Effector CD4-positive, alpha-beta T cell (primary cell): ENCODE results near the gene CNMD.
"Not testable (repeated sequence)": the region's sequence is repeated elsewhere in the genome, so short reads cannot be mapped to it uniquely, and the experiment has no call there.

Experiments used
- DNase-seq: peaks from one replicate; pipeline ENCODE4 v3.0.0-alpha.2; 2020

The CNMD gene

DNA sequence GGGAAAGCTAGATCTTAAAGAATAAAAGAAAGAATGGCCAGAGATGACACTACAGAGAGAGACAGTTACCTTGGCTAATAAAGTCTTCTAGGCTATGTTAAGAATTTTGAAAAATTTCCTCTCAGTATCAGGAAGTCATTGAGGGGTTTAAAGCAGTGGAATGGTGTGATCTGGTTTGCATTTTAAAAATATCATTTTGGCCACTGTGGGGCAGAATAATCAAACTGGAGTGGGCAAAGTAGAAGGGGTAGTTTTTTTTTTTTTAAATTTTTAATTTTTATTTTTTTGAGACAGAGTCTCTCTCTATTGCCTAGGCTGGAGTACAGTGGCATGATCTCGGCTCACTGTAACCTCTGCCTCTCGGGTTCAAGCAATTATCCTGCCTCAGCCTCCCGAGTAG, 4.4 kb upstream of the CNMD start:
- no peak for DNase-seq

DNA sequence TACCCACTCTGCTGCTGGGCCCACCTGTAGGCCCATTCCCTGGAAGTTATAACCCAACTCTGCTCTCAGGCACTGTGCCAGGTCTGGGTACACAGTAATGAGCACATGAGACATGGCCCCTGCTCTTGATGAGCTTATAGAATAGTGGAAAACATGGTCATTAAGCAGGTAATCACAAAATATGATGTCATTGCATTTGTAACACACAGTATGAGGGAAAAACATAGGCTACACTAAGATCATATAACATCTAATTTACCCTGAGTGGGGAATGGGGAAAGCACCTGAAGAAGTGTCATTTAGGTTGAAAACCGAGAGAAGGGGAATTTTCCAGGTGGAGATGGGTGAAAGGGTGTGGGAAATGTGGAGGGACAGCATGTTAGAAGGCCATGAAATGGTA, 3.9 kb upstream of the CNMD start:
- DNase-seq, result no peak

DNA sequence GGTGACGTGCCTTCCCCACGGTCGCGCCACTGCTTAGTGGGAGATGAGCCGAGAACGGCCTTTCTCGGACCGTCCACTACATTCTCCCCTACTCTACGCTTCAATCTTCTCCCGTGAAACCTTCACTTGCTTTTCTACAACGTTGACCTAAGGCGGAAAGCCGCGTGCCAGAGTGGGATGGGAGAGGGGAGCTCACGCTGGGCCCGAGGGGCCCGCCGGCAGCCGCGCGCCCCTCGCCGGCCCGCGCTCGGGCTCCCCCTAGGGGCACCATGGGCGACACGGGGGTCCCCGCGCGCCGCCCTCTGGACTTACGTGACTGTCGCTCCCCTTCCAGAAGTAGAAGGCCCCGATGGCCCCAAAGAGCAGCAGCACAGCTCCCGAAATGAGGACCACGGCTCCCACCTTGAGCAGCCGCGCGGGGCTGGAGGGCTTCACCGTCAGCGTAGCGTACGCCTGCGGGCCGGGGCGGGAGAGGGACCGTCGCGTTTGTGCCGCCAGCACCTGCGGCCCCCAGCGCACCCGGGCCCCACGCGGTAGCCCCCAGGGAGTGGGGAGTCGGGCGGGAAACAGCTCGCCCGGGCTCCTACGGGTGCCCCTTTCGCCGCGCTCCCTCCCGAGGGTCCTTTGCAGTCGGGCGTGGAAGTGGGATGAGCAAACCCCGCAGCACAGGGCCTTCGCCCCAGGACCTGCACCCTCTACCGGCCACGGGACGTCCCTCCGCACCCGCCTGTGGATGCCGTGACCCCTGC, 727 bp downstream of the CNMD start:
- DNase-seq, result no peak

DNA sequence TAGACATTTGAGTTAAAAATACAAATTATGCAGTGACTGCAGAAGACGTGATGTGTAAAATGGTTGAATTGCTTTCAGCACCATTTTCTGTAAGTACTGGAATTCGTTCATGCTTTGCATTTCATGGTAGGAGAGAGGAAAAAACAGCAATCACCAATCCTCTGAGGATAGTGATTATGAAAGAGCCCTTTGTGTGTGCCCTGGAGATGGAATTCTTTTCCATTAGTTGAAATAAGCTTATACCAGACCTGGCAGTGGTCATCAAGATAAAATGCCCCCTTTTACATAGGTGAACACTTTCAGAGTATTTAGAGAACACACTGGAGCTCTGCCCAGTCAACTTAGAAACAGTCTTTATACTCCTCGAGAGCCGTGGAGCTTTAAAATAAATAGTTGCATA, 1.7 kb downstream of the CNMD start:
- DNase-seq, result no peak

DNA sequence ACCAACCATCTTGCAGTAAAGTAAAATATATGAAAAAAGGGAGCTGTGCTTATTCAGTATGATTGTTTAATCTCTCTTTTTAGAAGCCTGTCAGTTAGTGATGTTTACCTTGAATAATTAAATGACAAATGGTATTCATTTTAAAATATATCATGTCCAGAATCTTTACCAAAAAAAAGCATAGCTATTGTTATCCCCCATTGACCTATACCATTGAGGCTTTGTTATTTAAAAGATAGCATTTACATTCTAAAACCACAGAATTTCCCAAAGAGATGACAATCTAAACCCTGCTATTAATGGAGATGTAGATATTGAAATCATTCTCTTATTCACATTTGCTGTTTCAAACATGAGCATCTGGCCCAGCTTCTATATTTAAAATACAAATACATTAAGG, 2.2 kb downstream of the CNMD start:
- DNase-seq, result no peak

DNA sequence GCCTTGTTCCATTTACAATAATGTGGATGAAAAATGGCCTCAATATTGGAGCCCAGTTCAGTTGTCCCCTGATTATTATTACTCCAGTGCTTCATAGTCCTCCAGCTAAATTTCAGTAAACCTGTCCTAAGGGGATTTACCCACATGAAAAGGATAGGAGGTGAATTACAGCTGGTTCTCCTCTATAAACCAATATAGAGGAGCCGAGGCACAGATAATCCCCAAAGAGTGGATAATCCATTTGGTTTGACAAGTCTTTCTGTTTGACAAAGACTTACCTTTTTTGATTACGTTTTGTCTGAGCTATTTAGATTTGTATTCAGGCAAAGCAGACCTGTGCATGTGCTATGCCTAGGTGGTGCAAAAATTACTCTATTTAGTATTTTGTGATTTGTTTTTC, 2.7 kb downstream of the CNMD start:
- no peak for DNase-seq

DNA sequence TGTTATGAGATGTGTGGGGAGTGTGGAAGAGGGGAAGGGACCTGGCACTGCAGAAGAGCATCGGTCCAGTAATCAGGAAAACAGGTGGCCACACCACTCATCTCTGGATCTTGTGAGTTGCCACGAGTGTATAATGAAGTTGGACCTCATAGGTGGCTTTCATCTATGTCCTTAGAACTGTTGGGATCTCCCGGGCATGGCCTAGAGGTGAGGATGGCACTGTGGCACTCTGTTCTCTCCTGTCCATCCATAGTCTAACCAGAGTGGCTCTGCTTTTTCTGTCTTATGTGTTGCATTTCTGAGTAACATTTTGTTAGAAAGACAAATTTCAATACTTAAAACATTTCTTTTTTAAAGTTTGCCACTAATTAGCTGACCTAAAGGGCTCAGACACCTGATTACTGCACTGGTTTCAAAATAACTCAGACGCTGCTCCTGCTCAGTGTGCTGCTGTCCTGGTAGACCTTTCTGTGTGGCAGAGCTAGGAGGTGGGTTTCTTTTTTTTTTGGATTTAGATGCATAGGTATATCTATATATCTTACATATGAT, 5.5 kb downstream of the CNMD start:
- no peak for DNase-seq

DNA sequence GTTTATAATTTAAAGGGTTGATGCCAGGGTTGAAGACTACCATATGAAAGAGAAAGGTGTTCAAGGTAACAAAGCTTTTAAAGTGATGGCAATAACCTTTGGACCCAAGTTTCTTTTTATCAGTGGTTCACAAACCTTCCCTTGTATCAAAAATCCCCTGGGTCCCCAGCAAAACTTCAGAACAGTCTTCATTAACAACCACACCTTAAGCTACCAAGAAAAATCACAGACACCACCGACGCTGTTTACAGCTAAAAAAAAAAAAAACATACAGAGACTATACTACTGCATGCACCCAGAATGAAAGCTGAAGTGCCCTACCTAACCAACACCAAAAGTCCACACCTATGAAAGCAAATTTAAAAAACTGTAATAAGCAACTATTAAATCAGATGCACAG, 13.4 kb downstream of the CNMD start:
- no peak for DNase-seq

DNA sequence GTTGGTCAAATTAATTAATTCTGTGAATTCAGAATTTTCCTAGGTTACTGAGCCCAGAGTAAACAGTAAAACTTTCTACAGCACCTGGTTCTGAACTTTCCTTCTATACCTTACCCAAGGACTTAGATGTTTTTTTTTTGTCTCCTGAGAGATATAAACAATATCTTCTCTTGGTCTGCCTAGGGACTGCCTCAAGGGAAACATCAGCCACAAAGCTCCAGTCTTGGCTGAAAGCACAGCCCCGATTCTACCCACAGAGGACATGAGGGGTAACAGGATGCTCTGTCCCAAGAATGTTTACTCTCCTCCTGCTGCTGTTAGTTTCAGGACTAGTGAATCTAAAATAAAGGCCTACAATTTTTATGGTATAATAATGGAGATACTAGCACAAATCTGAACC, 14.3 kb downstream of the CNMD start:
- no peak for DNase-seq

DNA sequence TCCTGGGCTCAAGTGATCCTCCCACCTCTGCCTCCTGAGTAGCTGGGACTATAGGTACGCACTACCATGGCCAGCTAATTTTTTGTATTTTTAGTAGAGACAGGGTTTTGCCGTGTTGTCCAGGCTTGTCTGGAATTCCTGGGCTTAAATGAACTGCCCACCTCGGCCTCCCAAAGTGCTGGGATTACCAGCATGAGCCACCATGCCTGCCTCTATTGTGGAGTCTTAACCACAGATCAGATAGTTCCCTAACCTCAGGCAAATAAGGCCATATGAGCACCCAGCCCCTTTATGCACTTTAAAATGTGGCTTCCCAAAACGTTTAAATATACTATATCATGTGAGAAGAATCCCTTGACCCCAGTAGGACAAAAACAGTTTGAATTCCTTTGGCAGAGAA, 16.4 kb downstream of the CNMD start:
- DNase-seq, result no peak

DNA sequence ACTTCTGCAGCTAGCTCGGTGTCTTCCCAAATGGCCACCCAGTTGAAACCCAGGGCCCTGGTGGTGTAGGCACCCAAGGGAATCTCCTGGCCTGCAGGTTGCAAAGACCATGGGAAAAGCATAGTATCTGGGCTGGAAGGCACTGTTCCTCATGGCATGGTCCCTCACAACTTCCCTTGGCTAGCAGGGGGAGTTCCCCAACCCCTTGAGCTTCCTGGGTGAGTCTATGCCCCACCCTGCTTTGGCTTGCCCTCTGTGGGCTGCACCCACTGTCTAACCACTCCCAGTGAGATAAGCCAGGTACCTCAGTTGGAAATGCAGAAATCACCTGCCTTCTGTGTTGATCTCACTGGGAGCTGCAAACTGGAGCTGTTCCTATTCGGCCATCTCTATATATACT, 18.3 kb downstream of the CNMD start:
- DNase-seq, result not testable (repeated sequence)

DNA sequence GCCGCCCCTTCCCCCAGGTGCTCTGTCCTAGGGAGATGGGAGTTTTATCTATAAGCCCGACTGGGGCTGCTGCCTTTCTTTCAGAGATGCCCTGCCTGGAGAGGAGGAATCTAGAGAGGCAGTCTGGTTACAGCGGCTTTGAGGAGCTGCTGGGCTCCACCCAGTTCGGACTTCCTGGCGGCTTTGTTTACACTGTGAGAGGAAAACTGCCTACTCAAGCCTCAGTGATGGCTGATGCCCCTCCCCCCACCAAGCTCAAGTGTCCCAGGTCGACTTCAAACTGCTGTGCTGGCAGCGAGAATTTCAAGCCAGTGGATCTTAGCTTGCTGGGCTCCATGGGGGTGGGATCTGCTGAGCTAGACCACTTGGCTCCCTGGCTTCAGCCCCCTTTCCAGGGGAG, 18.7 kb downstream of the CNMD start:
- DNase-seq, result not testable (repeated sequence)

DNA sequence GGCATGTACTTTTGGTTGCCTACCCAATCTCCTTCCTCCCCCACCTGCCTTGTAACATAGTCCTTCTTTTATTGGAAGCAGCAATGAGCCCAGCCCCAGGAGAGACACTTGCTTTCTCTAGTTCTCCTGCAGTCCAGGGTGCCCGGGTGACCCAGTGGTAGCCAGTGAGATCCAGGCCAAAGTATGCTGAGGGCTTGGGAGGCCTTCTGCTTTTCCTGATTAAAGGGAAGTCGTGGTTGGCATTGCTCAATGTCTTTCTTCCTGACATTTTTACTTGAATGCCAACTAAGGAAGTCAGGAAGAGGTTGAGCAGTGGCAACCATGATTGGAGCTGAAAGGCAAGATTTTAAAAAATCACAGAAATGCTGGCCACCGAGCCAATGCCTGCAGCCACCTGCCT, 25.7 kb downstream of the CNMD start:
- DNase-seq, result no peak

DNA sequence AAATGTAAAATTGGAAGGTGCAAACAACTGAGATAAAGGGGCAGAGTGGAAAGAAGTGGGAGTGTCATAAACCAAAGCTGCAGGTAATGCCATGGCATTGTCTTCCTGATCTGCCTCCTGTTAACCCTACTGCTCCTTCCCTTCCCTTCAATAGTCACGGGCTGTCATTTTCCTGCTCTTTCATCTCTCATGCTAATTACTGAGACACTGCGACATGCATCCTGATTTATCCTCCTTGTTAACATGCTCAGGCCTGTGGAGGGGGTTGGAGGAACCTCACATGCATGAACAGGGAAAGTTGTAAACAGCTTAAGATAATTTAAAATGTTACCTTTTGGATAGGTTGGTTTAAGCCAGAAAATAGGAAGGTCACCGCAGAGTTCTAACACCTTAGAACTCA, 27.2 kb downstream of the CNMD start:
- no peak for DNase-seq

DNA sequence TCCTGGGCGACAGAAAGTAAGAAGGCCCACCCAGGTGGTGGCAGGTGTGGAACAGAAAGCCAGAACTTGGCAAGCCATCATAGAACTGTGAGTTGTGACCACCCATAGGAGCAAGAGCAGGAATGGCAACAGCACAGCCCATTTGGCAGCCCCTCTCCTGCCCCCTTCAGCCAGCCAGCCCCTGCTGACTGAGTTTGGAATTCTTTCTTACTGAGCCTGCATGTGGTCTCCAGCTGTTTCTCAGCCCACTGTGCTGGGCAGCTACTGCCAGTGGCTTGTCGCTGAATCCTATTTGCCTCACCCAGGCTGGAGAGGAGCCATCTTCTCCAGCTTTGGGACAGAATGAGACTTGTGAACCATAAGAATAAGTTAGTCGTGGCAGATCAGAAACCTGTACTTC, 28.3 kb downstream of the CNMD start:
- DNase-seq, result no peak

DNA sequence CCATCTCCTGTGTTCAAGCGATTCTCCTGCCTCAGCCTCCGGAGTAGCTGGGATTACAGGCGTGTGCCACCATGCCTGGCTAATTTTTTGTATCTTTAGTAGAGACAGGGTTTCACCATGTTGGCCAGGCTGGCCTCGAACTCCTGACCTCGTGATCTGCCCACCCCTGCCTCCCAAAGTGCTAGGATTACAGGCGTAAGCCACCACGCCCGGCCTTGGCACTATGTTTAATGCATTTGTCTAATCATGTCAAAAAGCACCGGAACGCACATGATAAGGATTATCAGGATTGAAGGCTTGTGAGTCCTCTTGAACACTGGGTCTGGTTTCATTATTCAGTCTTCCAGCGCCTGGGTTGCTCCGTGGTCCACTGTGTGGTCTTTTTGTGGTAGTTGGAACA, 31.4 kb downstream of the CNMD start:
- not testable (repeated sequence) for DNase-seq

DNA sequence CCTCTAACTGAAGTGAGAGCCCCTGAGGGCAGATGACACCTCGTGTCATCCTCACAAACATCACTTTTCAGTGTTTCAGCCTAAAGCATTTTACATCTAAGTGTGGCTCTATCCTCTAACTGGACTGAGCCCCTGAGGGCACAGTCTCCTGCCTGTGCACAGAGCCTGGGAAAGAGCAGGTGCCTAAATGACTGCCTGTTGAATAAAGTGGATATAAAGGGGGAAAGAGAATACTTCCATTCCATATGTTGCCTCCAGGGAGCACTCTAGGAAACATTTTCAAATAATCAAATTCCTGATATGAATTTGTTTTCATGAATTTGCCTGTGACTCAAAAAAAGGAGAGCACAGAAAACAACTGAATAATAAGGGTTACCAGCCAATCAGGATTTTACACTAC, 32.2 kb downstream of the CNMD start:
- no peak for DNase-seq

DNA sequence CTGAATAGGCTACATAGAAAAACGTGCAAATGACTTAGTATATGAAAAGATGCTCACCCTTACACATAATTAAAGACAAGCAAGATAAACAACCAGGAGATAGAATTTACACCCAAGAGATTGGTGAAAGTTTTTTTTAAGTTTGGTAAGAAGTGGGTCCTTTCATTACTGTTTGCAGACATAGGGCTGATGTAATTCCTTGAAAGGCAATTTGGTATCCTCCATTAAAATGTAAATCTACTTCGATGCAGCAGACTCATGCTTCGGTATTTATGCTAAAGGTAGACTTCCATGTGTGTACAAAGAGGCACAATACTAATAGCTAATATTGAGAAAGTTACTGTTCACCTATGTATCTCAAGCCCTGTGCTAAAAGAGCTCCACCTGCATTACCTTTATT, 33.5 kb downstream of the CNMD start:
- DNase-seq, result no peak

DNA sequence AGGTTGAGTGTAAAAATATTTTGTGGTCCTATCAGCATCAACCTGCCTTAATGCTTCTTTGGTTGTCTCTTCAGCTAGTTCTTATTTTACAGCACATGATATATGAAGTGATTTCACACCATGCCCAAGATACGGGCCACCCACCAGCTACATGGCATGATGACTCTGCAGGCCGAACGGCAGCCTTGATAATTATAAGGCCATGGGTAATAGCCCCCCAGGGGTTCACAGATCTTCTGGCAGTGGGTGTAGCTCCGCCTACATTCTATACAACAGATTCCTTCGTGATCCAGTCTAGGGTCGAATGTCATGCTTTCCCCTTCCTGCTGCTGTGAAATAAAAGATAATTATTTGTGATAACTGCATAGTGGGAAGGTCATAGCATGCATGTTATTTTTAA, 36.1 kb downstream of the CNMD start:
- DNase-seq, result no peak

DNA sequence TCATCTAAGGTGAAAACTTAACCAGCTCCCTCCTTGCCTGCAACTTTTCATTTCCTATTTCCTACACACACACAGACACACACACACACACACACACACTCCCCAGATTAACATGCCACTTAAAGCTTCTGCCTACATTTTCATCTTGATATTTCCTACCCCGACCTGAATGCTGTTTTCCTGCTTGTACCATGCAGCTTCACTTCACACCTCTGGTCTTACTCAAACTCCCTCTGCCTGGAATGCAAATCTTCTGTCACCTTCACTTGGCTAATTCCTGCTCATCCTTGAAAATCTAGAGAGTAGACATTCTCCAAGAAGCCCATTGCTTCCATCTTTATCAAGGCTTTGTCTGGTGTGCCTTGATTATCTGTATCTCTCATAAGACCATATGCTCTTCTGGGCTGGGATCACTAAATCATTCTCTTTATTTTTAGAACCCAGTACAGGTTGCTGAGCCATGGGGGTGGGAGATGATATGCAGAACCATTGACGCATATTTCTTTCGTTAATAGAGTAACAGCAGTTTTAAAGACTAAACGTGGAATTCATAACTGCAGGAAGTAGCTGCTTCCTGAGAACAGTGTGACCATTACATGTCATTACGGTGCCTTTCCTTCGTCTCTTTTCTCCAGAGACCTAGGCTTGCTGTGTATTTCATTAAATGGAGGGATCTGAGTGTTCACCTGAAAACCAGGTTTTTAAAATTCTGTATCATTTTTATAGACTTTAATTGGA, 37.7 kb downstream of the CNMD start:
- DNase-seq, result no peak

DNA sequence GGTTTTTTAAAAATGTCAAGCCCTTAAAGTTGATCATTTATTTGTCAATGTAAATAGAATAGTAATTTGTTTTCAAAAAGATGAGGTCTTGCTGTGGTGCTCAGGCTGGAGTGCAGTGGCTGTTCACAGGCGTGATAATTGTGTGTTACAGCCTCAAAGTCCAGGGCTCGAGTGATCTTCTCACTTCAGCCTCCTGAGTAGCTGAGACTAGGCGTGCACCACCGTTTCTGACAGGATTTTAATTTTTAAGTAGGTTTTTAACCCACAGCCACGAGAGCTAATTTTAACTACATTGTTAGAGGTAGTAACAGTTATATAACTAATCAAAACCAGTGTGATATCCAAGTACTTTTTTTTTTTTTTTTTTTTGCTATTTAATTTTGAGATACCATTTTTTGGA, 43.1 kb downstream of the CNMD start:
- DNase-seq, result no peak

DNA sequence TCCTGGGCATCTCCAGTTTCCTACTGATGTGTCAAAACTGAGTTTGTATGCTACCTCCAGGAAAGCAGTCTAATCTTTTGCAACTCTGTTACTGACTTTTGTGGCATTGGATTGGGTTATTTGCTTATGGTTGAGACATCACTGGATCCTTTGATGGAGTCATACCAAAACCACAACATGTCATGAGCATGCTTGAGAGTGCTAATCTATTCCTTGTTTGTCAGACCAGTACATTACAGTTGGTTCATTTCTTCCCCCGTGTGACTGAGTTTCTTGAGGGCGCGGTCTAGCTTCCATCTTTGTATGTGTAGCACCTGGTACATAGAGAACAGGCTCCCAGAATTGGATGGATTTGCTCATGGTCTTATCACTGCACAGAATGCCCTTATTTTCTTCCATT, 43.8 kb downstream of the CNMD start:
- DNase-seq, result no peak

DNA sequence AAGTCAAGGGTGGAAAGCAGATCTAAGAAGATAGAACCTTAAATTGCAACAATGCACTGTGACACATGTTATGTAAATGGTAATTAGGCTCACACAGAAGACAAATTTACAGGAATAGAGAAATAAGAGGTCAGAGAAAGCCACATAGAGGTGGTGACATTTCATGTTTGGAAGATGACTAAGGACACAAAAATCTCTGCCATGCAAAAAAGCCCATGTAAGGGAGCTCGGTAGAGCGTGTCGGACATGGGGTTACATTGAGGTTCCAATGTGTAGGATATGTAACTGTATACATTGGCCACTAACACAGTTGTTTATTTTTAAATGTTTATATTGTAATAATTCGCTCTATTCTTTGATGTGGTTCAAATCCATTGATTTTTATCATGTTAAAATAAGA, 53.2 kb downstream of the CNMD start:
- DNase-seq, result no peak

DNA sequence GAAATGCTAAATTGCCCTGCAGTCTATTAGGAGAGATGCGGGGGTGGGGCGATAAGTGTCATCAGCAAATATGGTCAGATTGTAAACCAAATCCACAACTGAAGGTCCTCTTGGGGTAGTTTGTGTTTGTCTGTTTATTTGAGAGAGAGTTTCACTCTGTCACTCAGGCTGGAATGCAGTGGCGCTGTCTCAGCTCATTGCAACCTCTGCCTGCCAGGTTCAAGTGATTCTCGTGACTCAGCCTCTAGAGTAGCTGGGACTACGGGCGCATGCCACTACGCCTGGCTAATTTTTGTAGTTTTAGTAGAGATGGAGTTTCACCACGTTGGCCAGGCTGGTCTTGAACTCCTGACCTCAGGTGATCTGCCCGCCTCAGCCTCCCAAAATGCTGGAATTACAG, 53.8 kb downstream of the CNMD start:
- not testable (repeated sequence) for DNase-seq

DNA sequence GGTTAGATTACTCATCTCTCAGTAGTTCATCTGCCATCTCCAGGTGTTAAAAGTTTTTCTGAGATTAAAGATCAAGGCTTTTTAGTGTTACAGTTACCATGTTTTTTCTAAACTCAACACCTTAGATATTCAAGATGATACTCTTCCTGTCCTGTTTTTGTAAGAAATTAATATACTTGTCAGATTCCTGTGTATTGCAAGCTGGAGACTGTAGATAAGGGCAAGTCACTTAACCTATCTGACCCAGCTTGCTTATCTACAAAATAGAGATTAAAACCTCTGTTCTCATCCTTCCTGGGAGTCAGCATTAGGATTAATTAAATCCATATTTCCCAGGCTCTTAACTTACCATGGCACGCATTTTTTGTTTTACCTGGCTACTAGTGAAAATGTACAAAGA, 61.8 kb downstream of the CNMD start:
- no peak for DNase-seq
